ENCODE data around the gene RMC1.
"Not testable (repeated sequence)": the region's sequence is repeated elsewhere in the genome, so short reads cannot be mapped to it uniquely, and the experiment has no call there.

The RMC1 gene

DNA sequence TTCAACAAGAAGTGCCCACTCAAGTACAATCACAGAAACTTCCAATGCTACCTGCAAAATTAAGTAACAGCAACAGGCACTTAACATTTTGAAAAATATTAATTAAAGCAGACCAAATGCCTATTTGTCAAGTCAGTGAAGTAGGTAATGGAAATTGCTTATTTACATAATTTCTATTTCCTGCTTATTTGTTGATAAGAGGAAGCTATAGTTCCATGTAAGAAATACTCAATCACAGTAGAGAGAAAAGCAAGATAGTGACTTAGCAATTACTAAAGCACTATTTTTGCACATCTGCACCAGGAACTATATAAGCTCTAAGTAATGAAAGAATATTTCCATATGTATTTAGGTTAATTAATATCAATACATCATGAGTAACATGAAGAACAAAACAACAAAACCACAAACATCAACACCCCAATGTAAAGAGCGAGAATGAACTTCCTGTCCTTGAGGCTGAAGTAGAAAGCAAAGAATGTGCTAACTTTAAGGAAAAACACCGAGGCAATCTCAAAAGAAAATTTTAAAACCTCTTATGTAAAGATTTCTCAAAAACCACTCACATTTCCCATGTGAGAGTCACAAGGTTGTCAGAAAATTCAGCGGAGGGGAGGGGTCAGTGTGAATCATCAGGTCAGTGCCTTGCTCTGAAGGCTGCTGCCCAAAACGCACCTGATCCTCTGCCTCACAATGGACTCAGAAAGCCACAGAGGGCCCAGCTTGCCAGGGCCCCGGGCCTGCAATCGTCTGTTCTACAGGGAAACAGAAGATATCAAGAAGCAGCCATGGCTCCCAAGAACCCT is 70.5 kb downstream of the RMC1 start:
- DNase-seq (ENCODE audit: low read depth) = peak; percentile 40
- H3K4me3 ChIP-seq (ENCODE audit: low read depth, low read length) = peak overlapping the region; percentile 14; the same call in 1 of the 2 replicates
- TF ChIP-seq, protein P1, sequence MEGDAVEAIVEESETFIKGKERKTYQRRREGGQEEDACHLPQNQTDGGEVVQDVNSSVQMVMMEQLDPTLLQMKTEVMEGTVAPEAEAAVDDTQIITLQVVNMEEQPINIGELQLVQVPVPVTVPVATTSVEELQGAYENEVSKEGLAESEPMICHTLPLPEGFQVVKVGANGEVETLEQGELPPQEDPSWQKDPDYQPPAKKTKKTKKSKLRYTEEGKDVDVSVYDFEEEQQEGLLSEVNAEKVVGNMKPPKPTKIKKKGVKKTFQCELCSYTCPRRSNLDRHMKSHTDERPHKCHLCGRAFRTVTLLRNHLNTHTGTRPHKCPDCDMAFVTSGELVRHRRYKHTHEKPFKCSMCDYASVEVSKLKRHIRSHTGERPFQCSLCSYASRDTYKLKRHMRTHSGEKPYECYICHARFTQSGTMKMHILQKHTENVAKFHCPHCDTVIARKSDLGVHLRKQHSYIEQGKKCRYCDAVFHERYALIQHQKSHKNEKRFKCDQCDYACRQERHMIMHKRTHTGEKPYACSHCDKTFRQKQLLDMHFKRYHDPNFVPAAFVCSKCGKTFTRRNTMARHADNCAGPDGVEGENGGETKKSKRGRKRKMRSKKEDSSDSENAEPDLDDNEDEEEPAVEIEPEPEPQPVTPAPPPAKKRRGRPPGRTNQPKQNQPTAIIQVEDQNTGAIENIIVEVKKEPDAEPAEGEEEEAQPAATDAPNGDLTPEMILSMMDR (IDR thresholded peaks at IDR 0.05; ENCODE audit: insufficient read depth, low read depth, low read length, missing control alignments) = no peak

DNA sequence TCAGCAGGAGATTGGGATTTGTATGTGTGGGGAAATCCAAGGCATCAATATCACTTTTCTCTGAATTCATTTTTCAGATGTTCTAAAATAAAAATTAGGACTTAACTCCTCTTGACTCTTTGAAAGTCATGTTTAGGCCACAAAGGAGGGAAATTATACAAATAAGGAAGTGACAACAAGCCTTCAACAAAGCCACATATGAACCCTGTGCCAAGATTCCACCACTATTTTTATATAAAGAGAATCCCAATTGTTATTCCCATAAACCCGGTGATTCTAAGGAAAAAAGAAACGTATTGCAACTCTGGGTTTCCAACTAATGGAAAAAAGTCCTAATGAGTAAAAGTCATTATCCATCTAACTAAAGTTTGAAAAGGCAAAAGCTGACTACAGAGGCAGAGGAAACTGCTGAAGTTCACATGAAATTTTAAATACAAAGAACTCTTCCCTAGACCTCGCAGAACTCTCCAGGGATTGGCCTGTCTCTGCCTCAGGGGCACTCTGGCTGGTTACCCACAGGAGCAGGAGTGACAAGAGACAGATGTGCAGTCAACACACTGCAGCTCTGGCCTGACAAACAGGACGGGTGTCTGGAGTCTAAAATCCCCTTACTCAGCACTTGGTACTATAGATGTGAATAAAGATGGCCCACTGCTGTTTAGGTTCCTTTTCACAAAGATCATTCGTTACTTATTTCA is 71.4 kb downstream of the RMC1 start:
- TF ChIP-seq, protein P1 (IDR thresholded peaks at IDR 0.05; ENCODE audit: insufficient read depth, low read depth, low read length, missing control alignments) = no peak
- no peak overlapping the region for H3K4me3 ChIP-seq (ENCODE audit: low read depth, low read length)
- DNase-seq (ENCODE audit: low read depth) = no peak

DNA sequence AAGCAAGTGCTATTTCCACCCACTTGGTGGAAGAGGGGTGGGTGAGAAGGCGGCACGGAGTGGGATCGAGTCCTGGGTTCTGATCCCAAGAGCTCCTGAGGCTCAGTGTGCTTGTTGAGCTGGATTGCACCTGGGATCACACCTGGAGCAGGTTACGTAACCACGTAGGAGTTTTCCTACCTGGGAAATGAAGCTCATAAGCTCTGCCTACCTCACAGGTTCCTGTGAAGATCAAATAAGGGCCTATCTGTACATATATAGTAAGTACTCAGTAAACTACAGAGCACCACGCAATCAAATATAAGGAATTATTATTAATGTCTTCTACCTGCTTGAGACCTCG is 72.0 kb downstream of the RMC1 start:
- TF ChIP-seq, protein P1 (IDR thresholded peaks at IDR 0.05; ENCODE audit: insufficient read depth, low read depth, low read length, missing control alignments) = no peak
- no peak overlapping the region for H3K4me3 ChIP-seq (ENCODE audit: low read depth, low read length)
- no peak for DNase-seq (ENCODE audit: low read depth)

DNA sequence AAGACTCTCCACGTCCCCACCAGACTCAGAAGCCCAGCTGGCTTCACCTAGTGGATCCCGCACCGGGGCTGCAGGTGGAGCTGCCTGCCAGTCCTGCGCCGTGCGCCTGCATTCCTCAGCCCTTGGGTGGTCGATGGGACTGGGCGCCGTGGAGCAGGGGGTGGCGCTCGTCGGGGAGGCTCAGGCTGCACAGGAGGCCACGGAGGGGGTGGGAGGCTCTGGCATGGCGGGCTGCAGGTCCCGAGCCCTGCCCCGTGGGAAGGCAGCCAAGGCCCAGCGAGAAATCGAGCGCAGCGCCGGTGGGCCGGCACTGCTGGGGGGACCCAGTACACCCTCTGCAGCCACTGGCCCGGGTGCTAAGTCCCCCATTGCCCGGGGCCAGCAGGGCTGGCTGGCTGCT is 74.2 kb downstream of the RMC1 start:
- DNase-seq (ENCODE audit: low read depth); H3K4me3 ChIP-seq (ENCODE audit: low read depth, low read length): not testable (repeated sequence)

DNA sequence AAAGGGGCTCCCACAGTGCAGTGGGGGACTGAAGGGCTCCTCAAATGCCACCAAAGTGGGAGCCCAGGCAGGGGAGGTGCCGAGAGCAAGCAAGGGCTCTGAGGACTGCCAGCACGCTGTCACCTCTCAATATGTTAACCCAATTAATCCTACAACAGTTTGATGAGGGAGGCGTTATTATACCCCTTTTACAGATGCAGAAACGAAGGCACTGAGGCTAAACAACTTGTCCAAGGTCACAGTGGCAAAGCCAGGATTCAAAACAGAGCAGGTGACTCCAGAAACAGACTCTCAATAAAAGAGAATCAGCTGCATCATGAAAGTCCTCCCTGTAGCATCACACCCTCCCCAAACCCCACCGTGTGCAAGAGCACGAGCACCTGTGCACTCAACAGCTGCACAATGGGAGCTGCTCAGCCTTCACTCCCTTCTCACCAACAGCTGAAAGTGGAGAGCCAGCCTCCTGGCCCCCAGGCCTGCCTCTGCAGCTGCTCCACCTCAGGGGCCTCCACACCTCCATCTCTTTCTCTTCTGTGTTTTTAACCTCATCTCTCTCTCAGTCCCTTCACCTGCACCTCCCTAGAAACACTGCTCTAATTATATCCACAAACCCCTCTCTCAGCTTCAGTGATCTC is 74.9 kb downstream of the RMC1 start:
- no peak overlapping the region for H3K4me3 ChIP-seq (ENCODE audit: low read depth, low read length)
- TF ChIP-seq, protein P1 (IDR thresholded peaks at IDR 0.05; ENCODE audit: insufficient read depth, low read depth, low read length, missing control alignments) = no peak
- DNase-seq (ENCODE audit: low read depth) = peak; percentile 24

DNA sequence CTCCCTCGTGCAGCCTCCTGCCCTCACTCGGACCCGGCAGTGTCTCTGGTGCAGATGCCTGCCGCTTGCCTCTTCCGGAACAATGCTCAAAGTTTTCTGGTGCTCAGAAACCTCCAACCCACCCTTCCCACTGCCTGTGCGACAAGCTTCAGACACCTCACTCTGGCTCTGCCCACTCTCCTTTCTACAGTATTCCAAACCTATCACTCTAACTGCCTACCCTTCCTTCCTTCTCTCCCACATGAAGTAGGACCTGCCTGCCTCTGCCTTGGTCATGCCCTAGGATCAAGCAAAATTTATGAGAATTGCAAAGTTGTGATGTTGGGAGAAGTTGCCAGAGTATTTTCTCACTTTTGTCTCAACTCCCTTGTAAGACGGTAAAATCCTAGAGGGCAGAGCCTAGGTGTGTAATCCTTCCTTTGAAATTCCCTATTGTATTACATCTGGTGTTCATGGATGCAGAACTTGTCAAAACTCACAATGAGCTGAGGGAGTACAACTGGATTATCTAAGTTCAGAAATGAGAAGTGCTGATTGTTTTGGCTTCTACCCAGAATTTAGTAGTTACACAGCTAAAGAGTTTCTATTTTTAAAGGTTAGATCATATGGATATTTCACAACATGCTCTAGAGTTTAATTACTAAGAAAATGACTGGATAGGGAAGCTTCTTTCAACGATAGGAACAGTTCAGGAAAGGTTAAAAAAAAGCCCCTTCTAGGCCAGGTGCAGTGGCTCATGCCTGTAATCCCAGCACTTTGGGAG is 75.8 kb downstream of the RMC1 start:
- no peak overlapping the region for H3K4me3 ChIP-seq (ENCODE audit: low read depth, low read length)
- TF ChIP-seq, protein P1 (IDR thresholded peaks at IDR 0.05; ENCODE audit: insufficient read depth, low read depth, low read length, missing control alignments) = no peak
- no peak for DNase-seq (ENCODE audit: low read depth)

All from GM12865 (cell line).